MM.1S (cell line): ENCODE results near the gene IGSF9B.

Experiments used
- DNase-seq: peaks from one replicate; pipeline ENCODE4 v3.0.0-alpha.2; 2015
- H2AFZ ChIP-seq: fragments of 300-600 bp; sonication (generic); 2 replicates; pipeline ENCODE4 v1.6.0; 2016; ENCODE audit warnings: antibody characterized with exemption, low read length
- H3F3A ChIP-seq: fragments of 300-600 bp; sonication (generic); 2 replicates; pipeline ENCODE4 v1.6.1; 2016; ENCODE audit warnings: mild to moderate bottlenecking, antibody characterized with exemption, low read length, moderate library complexity, mixed read lengths; ENCODE audit not compliant: insufficient read depth
- H3K27ac ChIP-seq: fragments of 300-600 bp; sonication (generic); 2 replicates; pipeline ENCODE4 v1.5.1; 2016; ENCODE audit warnings: mild to moderate bottlenecking, low read length
- H3K27me3 ChIP-seq: fragments of 300-600 bp; sonication (generic); replicated peaks from 2 replicates; pipeline ENCODE4 v1.6.0; 2016; ENCODE audit warnings: low read length; ENCODE audit not compliant: insufficient read depth
- H3K36me3 ChIP-seq: fragments of 300-600 bp; sonication (generic); replicated peaks from 2 replicates; pipeline ENCODE4 v1.6.1; 2016; ENCODE audit warnings: mild to moderate bottlenecking, low read length, mixed read lengths; ENCODE audit not compliant: insufficient read depth
- H3K4me1 ChIP-seq: fragments of 300-600 bp; sonication (generic); 2 replicates; pipeline ENCODE4 v1.6.1; 2016; ENCODE audit warnings: low read length, mixed read lengths
- H3K4me2 ChIP-seq: fragments of 300-600 bp; sonication (generic); 2 replicates; pipeline ENCODE4 v1.6.0; 2016; ENCODE audit warnings: low read depth, low read length
- H3K4me3 ChIP-seq: fragments of 300-600 bp; sonication (generic); 2 replicates; pipeline ENCODE4 v1.5.1; 2016; ENCODE audit warnings: low read length, mixed read lengths
- H3K79me2 ChIP-seq: fragments of 300-600 bp; sonication (generic); 2 replicates; pipeline ENCODE4 v1.6.1; 2016; ENCODE audit warnings: mixed run types, low read length, mixed read lengths
- H3K9ac ChIP-seq: fragments of 300-600 bp; sonication (generic); 2 replicates; pipeline ENCODE4 v1.6.1; 2016; ENCODE audit warnings: low read length, mixed read lengths
- H3K9me2 ChIP-seq: fragments of 300-600 bp; sonication (generic); replicated peaks from 2 replicates; pipeline ENCODE4 v1.6.1; 2016; ENCODE audit warnings: mild to moderate bottlenecking, low read length, mixed read lengths; ENCODE audit not compliant: insufficient read depth
- H3K9me3 ChIP-seq: fragments of 300-600 bp; sonication (generic); replicated peaks from 2 replicates; pipeline ENCODE4 v1.6.1; 2016; ENCODE audit warnings: mild to moderate bottlenecking, low read length, mixed read lengths; ENCODE audit not compliant: insufficient read depth
- H4K20me1 ChIP-seq: fragments of 300-600 bp; sonication (generic); 2 replicates; pipeline ENCODE4 v1.6.1; 2016; ENCODE audit warnings: mild to moderate bottlenecking, low read length, moderate library complexity, mixed read lengths; ENCODE audit not compliant: insufficient read depth
- EZH2 ChIP-seq: fragments of 300-600 bp; sonication (generic); optimal IDR thresholded peaks from 2 replicates; pipeline ENCODE3; 2017; ENCODE audit warnings: low read depth, mild to moderate bottlenecking, antibody characterized with exemption, low read length, mixed read lengths
- EZH2phosphoT487 ChIP-seq: fragments of 300-600 bp; sonication (generic); IDR thresholded peaks from 2 replicates; pipeline ENCODE4 v1.6.1; 2018; ENCODE audit warnings: antibody characterized with exemption, low read length
- TF ChIP-seq, protein P1 (sequence below): fragments of 300-600 bp; sonication (generic); IDR thresholded peaks from 2 replicates; pipeline ENCODE4 v1.5.1; 2016; ENCODE audit warnings: antibody characterized with exemption, low read length, mixed read lengths

IGSF9B gene

GRCh38 chr11:133968300-133968699, 11.5 kb upstream of the IGSF9B start:
- H3K27ac ChIP-seq = no peak overlapping the region
- no peak overlapping the region for H3K9ac ChIP-seq
- H2AFZ ChIP-seq = no peak overlapping the region
- H3K36me3 ChIP-seq = no peaks in the 10 kb centered on the region
- no peaks in the 10 kb centered on the region for H3K9me2 ChIP-seq
- TF ChIP-seq EZH2 = no peak
- no peak for TF ChIP-seq EZH2phosphoT487
- TF ChIP-seq, protein P1, sequence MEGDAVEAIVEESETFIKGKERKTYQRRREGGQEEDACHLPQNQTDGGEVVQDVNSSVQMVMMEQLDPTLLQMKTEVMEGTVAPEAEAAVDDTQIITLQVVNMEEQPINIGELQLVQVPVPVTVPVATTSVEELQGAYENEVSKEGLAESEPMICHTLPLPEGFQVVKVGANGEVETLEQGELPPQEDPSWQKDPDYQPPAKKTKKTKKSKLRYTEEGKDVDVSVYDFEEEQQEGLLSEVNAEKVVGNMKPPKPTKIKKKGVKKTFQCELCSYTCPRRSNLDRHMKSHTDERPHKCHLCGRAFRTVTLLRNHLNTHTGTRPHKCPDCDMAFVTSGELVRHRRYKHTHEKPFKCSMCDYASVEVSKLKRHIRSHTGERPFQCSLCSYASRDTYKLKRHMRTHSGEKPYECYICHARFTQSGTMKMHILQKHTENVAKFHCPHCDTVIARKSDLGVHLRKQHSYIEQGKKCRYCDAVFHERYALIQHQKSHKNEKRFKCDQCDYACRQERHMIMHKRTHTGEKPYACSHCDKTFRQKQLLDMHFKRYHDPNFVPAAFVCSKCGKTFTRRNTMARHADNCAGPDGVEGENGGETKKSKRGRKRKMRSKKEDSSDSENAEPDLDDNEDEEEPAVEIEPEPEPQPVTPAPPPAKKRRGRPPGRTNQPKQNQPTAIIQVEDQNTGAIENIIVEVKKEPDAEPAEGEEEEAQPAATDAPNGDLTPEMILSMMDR = no peak
- no peak for DNase-seq
- H3K4me1 ChIP-seq = no peaks in the 10 kb centered on the region
- H3K4me2 ChIP-seq = no peak overlapping the region
- H3F3A ChIP-seq = no peaks in the 10 kb centered on the region
- no peaks in the 10 kb centered on the region for H4K20me1 ChIP-seq
- no peaks in the 10 kb centered on the region for H3K9me3 ChIP-seq
- no peak overlapping the region for H3K4me3 ChIP-seq
- H3K27me3 ChIP-seq = no peaks in the 10 kb centered on the region
- H3K79me2 ChIP-seq = no peaks in the 10 kb centered on the region

DNA sequence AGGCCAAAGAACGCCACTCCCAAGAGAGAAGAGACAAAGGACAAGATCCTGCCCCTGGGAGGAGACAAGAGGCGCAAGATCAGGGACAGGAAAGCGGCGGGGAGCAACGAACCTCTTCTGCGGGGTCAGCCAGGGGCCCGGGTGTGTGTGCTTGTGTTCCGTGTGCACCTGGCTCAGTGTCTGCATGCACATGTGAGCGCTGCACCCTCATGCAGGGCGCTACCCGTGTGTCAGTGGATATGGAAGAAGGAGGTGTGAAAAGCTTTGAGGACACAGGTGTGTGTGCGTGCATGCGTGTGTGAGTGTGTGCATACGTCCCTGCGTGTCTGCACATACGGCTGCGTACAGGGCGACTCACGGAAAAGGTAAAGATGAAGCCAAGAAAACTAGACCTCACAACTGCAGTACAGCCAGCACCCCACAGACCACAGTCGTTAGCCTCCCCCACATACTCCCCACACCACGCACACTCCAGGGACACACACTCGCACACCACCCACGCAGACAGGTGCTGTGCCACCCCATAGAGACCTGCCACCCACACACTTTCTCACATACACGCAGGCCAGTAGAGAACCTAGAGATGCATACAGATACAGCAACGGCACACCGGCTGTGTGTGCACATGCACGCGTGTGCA, 11.0 kb upstream of the IGSF9B start:
- DNase-seq = no peak
- Histone ChIP-seq H3K27me3 (no peaks in the 10 kb centered on the region), H3K9ac (no peak overlapping the region), H4K20me1 (no peaks in the 10 kb centered on the region), H3K4me2 (no peak overlapping the region), H3K79me2 (no peaks in the 10 kb centered on the region), H3F3A (no peaks in the 10 kb centered on the region), H3K9me2 (no peaks in the 10 kb centered on the region), H3K27ac (no peak overlapping the region), H3K9me3 (no peaks in the 10 kb centered on the region), H3K36me3 (no peaks in the 10 kb centered on the region), H2AFZ (no peak overlapping the region), H3K4me3 (no peak overlapping the region), H3K4me1 (no peaks in the 10 kb centered on the region)
- TF ChIP-seq EZH2phosphoT487 (no peak), EZH2 (no peak)
- TF ChIP-seq, protein P1 = no peak

DNA sequence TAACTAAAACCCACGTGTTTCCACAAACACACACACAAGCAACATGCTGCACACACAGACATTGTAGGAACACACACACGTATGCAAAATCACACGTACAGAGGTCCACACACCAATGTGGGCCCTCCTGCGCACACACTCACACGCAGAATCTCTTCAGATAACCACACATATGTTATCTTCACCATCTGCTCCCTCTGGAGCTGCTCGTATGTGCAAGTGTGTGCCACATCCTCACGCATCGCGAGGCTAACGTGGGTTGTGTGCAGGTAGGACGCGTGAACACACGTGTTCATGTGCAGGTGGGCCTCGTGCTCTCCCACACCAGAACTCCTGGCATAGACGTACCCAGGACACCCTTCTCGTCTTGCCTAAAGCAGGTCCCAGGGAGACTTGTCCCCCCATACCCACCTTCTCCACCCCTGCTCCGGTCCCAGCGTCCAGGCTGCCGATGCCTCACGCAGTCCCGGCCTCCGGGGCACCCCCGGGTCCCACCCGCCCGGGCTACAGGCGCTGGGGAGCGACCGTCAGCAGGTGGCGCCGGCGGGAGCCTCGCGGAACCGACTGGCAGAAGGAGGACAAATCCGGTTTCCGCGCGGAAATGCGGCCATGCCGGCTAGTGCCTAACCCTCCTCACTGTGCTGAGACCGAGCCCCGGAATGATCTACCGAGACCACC, 10.3 kb upstream of the IGSF9B start:
- no peak for DNase-seq
- Histone ChIP-seq H3K9ac (no peak overlapping the region), H3K27ac (no peak overlapping the region), H2AFZ (no peak overlapping the region), H3K9me3 (no peaks in the 10 kb centered on the region), H3F3A (no peaks in the 10 kb centered on the region), H3K27me3 (no peaks in the 10 kb centered on the region), H3K4me3 (no peak overlapping the region), H3K9me2 (no peaks in the 10 kb centered on the region), H3K4me1 (no peaks in the 10 kb centered on the region), H3K79me2 (no peaks in the 10 kb centered on the region), H3K4me2 (no peak overlapping the region), H4K20me1 (no peaks in the 10 kb centered on the region), H3K36me3 (no peaks in the 10 kb centered on the region)
- TF ChIP-seq EZH2phosphoT487 (no peak), EZH2 (no peak)
- TF ChIP-seq, protein P1 = no peak
